GM23248 (cell line): Measurements from ENCODE around the gene ACSS1. TPM values are rescaled to one million over a fixed set of nuclear protein-coding genes. Genes with fewer than 3 reads are reported as not detected.

Experiments used
- DNase-seq: peaks from one replicate; pipeline ENCODE4 v3.0.0-alpha.2; 2015
- H2AFZ ChIP-seq: fragments of 200-600 bp; sonication (generic); 2 replicates; pipeline ENCODE4 v1.6.1; 2016; ENCODE audit warnings: antibody characterized with exemption
- H3F3A ChIP-seq: fragments of 200-600 bp; sonication (generic); 2 replicates; pipeline ENCODE4 v1.6.1; 2016; ENCODE audit warnings: mild to moderate bottlenecking, antibody characterized with exemption, mixed run types; ENCODE audit not compliant: insufficient read depth
- H3K27ac ChIP-seq: fragments of 200-600 bp; sonication (generic); 2 replicates; pipeline ENCODE4 v1.5.1; 2016; ENCODE audit warnings: mild to moderate bottlenecking
- H3K27me3 ChIP-seq: fragments of 200-600 bp; sonication (generic); replicated peaks from 2 replicates; pipeline ENCODE4 v1.6.1; 2016; ENCODE audit warnings: mild to moderate bottlenecking; ENCODE audit not compliant: insufficient read depth
- H3K36me3 ChIP-seq: fragments of 200-600 bp; sonication (generic); 2 replicates; pipeline ENCODE4 v1.6.1; 2016; ENCODE audit warnings: low read depth, mild to moderate bottlenecking
- H3K4me1 ChIP-seq: fragments of 200-600 bp; sonication (generic); 2 replicates; pipeline ENCODE4 v1.6.1; 2016; ENCODE audit warnings: mild to moderate bottlenecking; ENCODE audit not compliant: insufficient read depth
- H3K4me2 ChIP-seq: fragments of 200-600 bp; sonication (generic); one replicate; pipeline ENCODE4 v1.6.1; 2016; ENCODE audit warnings: mild to moderate bottlenecking; ENCODE audit not compliant: unreplicated experiment
- H3K4me3 ChIP-seq: fragments of 200-600 bp; sonication (generic); 2 replicates; pipeline ENCODE4 v1.5.1; 2016; ENCODE audit warnings: mild to moderate bottlenecking
- H3K79me2 ChIP-seq: fragments of 200-600 bp; sonication (generic); 2 replicates; pipeline ENCODE4 v1.6.1; 2016; ENCODE audit warnings: mild to moderate bottlenecking; ENCODE audit not compliant: insufficient read depth
- H3K9ac ChIP-seq: fragments of 200-600 bp; sonication (generic); 2 replicates; pipeline ENCODE4 v1.6.1; 2016; ENCODE audit warnings: mild to moderate bottlenecking
- H3K9me2 ChIP-seq: fragments of 200-600 bp; sonication (generic); 2 replicates; pipeline ENCODE4 v1.6.1; 2016; ENCODE audit warnings: mixed run types, mild to moderate bottlenecking, moderate library complexity; ENCODE audit not compliant: insufficient read depth
- H3K9me3 ChIP-seq: fragments of 200-600 bp; sonication (generic); one replicate; pipeline ENCODE4 v1.6.1; 2017; ENCODE audit warnings: low read depth
- H4K20me1 ChIP-seq: fragments of 200-600 bp; sonication (generic); 2 replicates; pipeline ENCODE4 v1.6.0; 2016; ENCODE audit not compliant: insufficient read depth
- EZH2 ChIP-seq: fragments of 200-600 bp; sonication (generic); IDR thresholded peaks from 2 replicates; pipeline ENCODE4 v1.6.1; 2018; ENCODE audit warnings: antibody characterized with exemption, mild to moderate bottlenecking; ENCODE audit not compliant: insufficient read depth, poor library complexity, severe bottlenecking
- EZH2phosphoT487 ChIP-seq: fragments of 200-600 bp; sonication (generic); IDR thresholded peaks from 2 replicates; pipeline ENCODE4 v1.6.1; 2018; ENCODE audit warnings: antibody characterized with exemption, moderate library complexity, mild to moderate bottlenecking, low read depth; ENCODE audit not compliant: insufficient read depth
- WGBS, 2 experiments: methylation state at CpG; one replicate each; pipeline ENCODE4 v1.1.6; 2015 to 2017; ENCODE audit warnings: low lambda C conversion rate in 2 of 2, low coverage in 1 of 2; ENCODE audit errors: missing lambda C conversion rate in 2 of 2; 5-methylcytosine and 5-hydroxymethylcytosine counted together
- in situ Hi-C: fragments of 300-500 bp; cut with MboI; formaldehyde crosslinking; loops from 2 replicates; pipeline ENCODE4 v1.15.0; 2020
- polyA plus RNA-seq: library from polyadenylated mRNA; unstranded; fragments of >200 nt; fragmentation: Nextera tagmentation; extraction: Ambion mirVana; gene quantifications from 2 replicates; pipeline ENCODE4 v1.2.1, GENCODE V29; 2016
- total RNA-seq: library from RNA; depleted of rRNA; stranded (reverse); fragments of >200 nt; shearing (Covaris generic); gene quantifications from 2 replicates; pipeline ENCODE4 v1.2.3, GENCODE V29; 2014

Gene ACSS1
- total and polyA plus RNA-seq, 2 experiments from 2014 or later, result 0.94 to 1.1 TPM

DNA sequence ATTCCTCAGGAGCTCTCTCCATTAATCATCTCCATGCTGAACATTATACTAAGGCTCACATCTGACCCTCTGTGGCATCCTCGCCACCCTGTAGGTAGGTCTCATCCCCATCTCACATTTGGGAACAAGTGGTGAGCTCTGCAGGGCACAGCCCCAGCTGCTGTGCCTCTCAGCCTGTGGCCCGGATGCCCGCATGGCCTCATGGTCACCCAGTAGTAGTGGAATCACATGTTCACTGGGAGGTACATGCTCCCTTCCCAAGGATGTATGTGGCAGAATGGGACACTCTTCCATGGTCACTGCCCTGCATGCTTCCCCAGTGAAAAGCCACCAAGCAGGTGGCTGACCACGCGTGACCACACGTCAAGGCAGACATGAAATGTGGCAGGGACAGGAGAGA lies 39.1 kb downstream of the ACSS1 start:
- H3K4me2 ChIP-seq, result no peak overlapping the region
- WGBS, 2 experiments, result 83 to 88% methylated on average over 6 of the region's 6 CpGs
- no peaks in the 10 kb centered on the region for H4K20me1 ChIP-seq
- no peaks in the 10 kb centered on the region for H3K79me2 ChIP-seq
- no peak for TF ChIP-seq EZH2phosphoT487
- H3K9ac ChIP-seq, result no peak overlapping the region
- H3K4me3 ChIP-seq, result no peak overlapping the region
- H3F3A ChIP-seq, result no peaks in the 10 kb centered on the region
- no peak overlapping the region for H3K27ac ChIP-seq
- H3K9me3 ChIP-seq, result no peaks in the 10 kb centered on the region
- H3K36me3 ChIP-seq, result no peaks in the 10 kb centered on the region
- DNase-seq, result no peak
- no peak overlapping the region for H2AFZ ChIP-seq
- H3K4me1 ChIP-seq, result no peaks in the 10 kb centered on the region
- in situ Hi-C loops, result loop anchor here (25.0 kb wide), 1 partner anchor 668 kb away; the partner anchor contains the start of gene ZNF337
- no peaks in the 10 kb centered on the region for H3K27me3 ChIP-seq
- H3K9me2 ChIP-seq, result no peaks in the 10 kb centered on the region

DNA sequence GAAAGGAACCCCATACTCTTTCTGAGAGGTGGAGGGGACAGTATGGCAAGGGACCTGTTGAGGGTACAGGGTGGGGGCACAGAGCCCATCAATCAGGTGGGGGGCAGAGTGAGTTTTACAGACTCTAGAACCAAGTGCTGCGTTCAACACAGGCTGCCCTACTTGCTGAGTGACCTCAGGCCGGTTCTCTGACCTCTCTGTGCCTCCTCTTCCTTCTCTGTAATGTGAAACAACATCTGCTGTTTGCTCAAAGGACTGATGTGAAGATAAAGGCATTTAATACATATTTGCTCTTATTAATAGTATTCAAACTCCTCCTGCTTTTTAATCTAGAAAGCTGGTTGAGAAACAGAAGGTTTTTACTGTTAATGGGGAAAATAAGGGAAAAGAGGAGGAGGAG lies 39.5 kb downstream of the ACSS1 start:
- H3K4me1 ChIP-seq, result no peaks in the 10 kb centered on the region
- no peaks in the 10 kb centered on the region for H3F3A ChIP-seq
- no peaks in the 10 kb centered on the region for H3K27me3 ChIP-seq
- no peaks in the 10 kb centered on the region for H3K9me3 ChIP-seq
- H3K4me2 ChIP-seq, result no peak overlapping the region
- H3K4me3 ChIP-seq, result no peak overlapping the region
- in situ Hi-C loops, result loop anchor here (25.0 kb wide), 1 partner anchor 669 kb away; the partner anchor contains the start of gene ZNF337
- no peak overlapping the region for H3K27ac ChIP-seq
- no peaks in the 10 kb centered on the region for H3K36me3 ChIP-seq
- H3K9me2 ChIP-seq, result no peaks in the 10 kb centered on the region
- DNase-seq, result no peak
- H4K20me1 ChIP-seq, result no peaks in the 10 kb centered on the region
- TF ChIP-seq EZH2, result no peak
- TF ChIP-seq EZH2phosphoT487, result no peak
- H2AFZ ChIP-seq, result no peak overlapping the region
- H3K9ac ChIP-seq, result no peak overlapping the region
- WGBS, 2 experiments, result 66 to 88% methylated on average over 2 of the region's 2 CpGs
- no peaks in the 10 kb centered on the region for H3K79me2 ChIP-seq

DNA sequence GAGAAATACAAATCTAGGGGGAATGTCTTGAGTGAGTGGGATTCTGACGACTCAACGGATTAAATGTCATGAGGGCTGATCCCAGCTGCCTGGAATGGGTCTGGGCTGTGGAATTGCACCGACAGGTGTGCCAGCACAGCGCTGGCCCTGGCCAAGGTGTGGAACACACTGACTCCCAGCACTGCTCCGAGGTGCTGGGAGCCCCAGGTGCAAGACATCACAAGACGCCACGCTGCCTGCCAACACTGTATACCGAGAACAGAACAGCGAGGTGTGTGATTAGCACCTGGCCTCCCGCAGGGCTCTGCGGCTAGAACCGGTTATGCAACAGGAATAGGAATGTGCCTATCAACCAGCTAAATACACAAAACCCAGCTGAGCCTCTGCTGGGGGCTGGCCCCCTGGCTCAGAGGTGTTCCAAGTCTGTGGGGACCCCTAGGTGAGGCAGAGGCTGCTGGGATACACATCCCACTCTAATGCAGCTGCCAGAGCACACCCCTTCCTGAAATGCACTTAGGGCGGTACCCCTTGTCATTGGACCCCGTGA lies 40.6 kb downstream of the ACSS1 start:
- Histone ChIP-seq H3K9me2 (no peaks in the 10 kb centered on the region), H3F3A (no peaks in the 10 kb centered on the region), H3K36me3 (no peaks in the 10 kb centered on the region), H3K9me3 (no peaks in the 10 kb centered on the region), H3K4me3 (no peak overlapping the region), H3K27me3 (no peaks in the 10 kb centered on the region), H3K9ac (no peak overlapping the region), H3K4me2 (no peak overlapping the region), H2AFZ (no peak overlapping the region), H3K4me1 (no peaks in the 10 kb centered on the region), H3K79me2 (no peaks in the 10 kb centered on the region), H4K20me1 (no peaks in the 10 kb centered on the region), H3K27ac (no peak overlapping the region)
- no peak for DNase-seq
- TF ChIP-seq EZH2phosphoT487 (no peak), EZH2 (no peak)
- in situ Hi-C loops, result loop anchor here (25.0 kb wide), 1 partner anchor 670 kb away; the partner anchor contains the start of gene ZNF337
- 84 to 86% methylated on average over 14 of the region's 14 CpGs for WGBS, 2 experiments

DNA sequence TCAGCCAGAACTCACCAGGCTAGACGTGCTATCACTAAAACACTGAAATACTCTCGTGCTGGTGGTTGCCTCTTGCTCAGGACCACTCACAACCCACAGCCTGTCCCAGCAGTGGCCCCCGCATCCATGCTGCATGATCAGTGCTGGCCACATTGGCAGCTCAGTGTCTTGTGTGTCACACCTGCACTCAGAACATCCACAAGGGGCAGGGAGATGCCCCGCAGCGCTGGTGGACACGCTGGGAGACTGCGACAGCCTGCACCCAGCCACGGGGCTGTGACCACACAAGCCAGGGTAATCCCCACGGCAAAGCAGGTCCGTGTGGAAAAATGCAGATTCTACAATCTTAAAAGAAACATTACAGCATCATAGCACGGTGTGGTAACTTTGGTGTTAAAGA lies 41.5 kb downstream of the ACSS1 start:
- in situ Hi-C loops, result loop anchor here (25.0 kb wide), 1 partner anchor 671 kb away; the partner anchor contains the start of gene ZNF337
- WGBS, 2 experiments, result 79 to 80% methylated on average over 11 of the region's 11 CpGs
- no peak overlapping the region for H3K27ac ChIP-seq

More for the DNA sequence above, 41.5 kb downstream of the ACSS1 start:
- H3F3A ChIP-seq, result no peaks in the 10 kb centered on the region
- no peak for DNase-seq
- no peaks in the 10 kb centered on the region for H3K9me2 ChIP-seq
- H4K20me1 ChIP-seq, result no peaks in the 10 kb centered on the region
- H3K79me2 ChIP-seq, result no peaks in the 10 kb centered on the region
- H3K9ac ChIP-seq, result no peak overlapping the region
- no peaks in the 10 kb centered on the region for H3K9me3 ChIP-seq
- no peak overlapping the region for H3K4me3 ChIP-seq
- H3K27me3 ChIP-seq, result no peaks in the 10 kb centered on the region
- no peaks in the 10 kb centered on the region for H3K4me1 ChIP-seq
- H3K4me2 ChIP-seq, result no peak overlapping the region
- no peak overlapping the region for H2AFZ ChIP-seq
- TF ChIP-seq EZH2 (no peak), EZH2phosphoT487 (no peak)
- H3K36me3 ChIP-seq, result no peaks in the 10 kb centered on the region
